WTC11 (cell line): ENCODE data around the gene NLRP5.

Experiments
- CTCF ChIP-seq: fragments of 200-600 bp; IDR thresholded peaks from 2 replicates; pipeline ENCODE4 v1.8.0; 2022; ENCODE audit warnings: antibody characterized with exemption
- E2F1 ChIP-seq: sonication (generic); formaldehyde crosslinking; IDR thresholded peaks from 2 replicates; pipeline ENCODE4 v1.8.0; 2022; ENCODE audit warnings: mild to moderate bottlenecking, missing genetic modification reagents
- ETV6 ChIP-seq: sonication (generic); formaldehyde crosslinking; IDR thresholded peaks from 2 replicates; pipeline ENCODE4 v1.8.1; 2022; ENCODE audit warnings: mild to moderate bottlenecking, missing genetic modification reagents
- MAX ChIP-seq: sonication (generic); formaldehyde crosslinking; IDR thresholded peaks from 2 replicates; pipeline ENCODE4 v1.8.0; 2022; ENCODE audit warnings: mild to moderate bottlenecking, missing genetic modification reagents
- MLX ChIP-seq: sonication (generic); formaldehyde crosslinking; IDR thresholded peaks from 2 replicates; pipeline ENCODE4 v1.8.1; 2023; ENCODE audit warnings: mild to moderate bottlenecking, missing genetic modification reagents, moderate library complexity
- NR3C1 ChIP-seq: sonication (generic); formaldehyde crosslinking; conservative IDR thresholded peaks from 2 replicates; pipeline ENCODE4 v1.8.1; 2023; ENCODE audit warnings: low read depth, mild to moderate bottlenecking, missing genetic modification reagents
- PRDM15 ChIP-seq: sonication (generic); formaldehyde crosslinking; IDR thresholded peaks from 2 replicates; pipeline ENCODE4 v1.8.0; 2022; ENCODE audit warnings: missing genetic modification reagents
- ZNF263 ChIP-seq: sonication (generic); formaldehyde crosslinking; IDR thresholded peaks from 2 replicates; pipeline ENCODE4 v1.8.1; 2022; ENCODE audit warnings: low read depth, mild to moderate bottlenecking, moderate library complexity, missing genetic modification reagents
- ZNF423 ChIP-seq: fragments of 250-450 bp; sonication (Bioruptor Pico); IDR thresholded peaks from 2 replicates; pipeline ENCODE4 v2.1.2; 2022; ENCODE audit warnings: mild to moderate bottlenecking, moderate library complexity
- TF ChIP-seq, protein P1 (sequence below): sonication (generic); formaldehyde crosslinking; IDR thresholded peaks from 2 replicates; pipeline ENCODE4 v1.8.1; 2023; ENCODE audit warnings: mild to moderate bottlenecking, missing genetic modification reagents, borderline replicate concordance

GRCh38 chr19:56106993-56107392 lies 120.4 kb downstream of the NLRP5 start:
- TF ChIP-seq PRDM15 (CRISPR knock-in tag), result no peak
- TF ChIP-seq CTCF, result no peak
- TF ChIP-seq E2F1 (CRISPR knock-in tag), result no peak
- no peak for TF ChIP-seq NR3C1 (CRISPR knock-in tag)
- TF ChIP-seq, protein P1, sequence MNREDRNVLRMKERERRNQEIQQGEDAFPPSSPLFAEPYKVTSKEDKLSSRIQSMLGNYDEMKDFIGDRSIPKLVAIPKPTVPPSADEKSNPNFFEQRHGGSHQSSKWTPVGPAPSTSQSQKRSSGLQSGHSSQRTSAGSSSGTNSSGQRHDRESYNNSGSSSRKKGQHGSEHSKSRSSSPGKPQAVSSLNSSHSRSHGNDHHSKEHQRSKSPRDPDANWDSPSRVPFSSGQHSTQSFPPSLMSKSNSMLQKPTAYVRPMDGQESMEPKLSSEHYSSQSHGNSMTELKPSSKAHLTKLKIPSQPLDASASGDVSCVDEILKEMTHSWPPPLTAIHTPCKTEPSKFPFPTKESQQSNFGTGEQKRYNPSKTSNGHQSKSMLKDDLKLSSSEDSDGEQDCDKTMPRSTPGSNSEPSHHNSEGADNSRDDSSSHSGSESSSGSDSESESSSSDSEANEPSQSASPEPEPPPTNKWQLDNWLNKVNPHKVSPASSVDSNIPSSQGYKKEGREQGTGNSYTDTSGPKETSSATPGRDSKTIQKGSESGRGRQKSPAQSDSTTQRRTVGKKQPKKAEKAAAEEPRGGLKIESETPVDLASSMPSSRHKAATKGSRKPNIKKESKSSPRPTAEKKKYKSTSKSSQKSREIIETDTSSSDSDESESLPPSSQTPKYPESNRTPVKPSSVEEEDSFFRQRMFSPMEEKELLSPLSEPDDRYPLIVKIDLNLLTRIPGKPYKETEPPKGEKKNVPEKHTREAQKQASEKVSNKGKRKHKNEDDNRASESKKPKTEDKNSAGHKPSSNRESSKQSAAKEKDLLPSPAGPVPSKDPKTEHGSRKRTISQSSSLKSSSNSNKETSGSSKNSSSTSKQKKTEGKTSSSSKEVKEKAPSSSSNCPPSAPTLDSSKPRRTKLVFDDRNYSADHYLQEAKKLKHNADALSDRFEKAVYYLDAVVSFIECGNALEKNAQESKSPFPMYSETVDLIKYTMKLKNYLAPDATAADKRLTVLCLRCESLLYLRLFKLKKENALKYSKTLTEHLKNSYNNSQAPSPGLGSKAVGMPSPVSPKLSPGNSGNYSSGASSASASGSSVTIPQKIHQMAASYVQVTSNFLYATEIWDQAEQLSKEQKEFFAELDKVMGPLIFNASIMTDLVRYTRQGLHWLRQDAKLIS (CRISPR knock-in tag), result no peak
- TF ChIP-seq ZNF263 (CRISPR knock-in tag), result no peak
- TF ChIP-seq MLX, result no peak
- no peak for TF ChIP-seq ETV6
- no peak for TF ChIP-seq MAX
- no peak for TF ChIP-seq ZNF423
